Liver (tissue), 9 donors: ENCODE measurements around the gene PBX4. TPM values are rescaled to one million over a fixed set of nuclear protein-coding genes. Genes with fewer than 3 reads are reported as not detected.
A peak's percentile ranks its signal among the peaks of the same experiment; 100 is the strongest.

Experiments
- DNase-seq: peaks from one replicate; pipeline ENCODE4 v3.0.0-alpha.2; 2017; ENCODE audit warnings: low spot score
- H3K27ac ChIP-seq, 2 donors: one replicate each; pipeline ENCODE4 v1.7.0; 2013; ENCODE audit warnings: inconsistent platforms in 2 of 2, low read length in 2 of 2, control low read depth in 1 of 2, low read depth in 1 of 2, mild to moderate bottlenecking in 1 of 2
- H3K27me3 ChIP-seq, 4 donors: one replicate each; pipeline versions ENCODE4 v1.6.1 to v1.7.0; 2013; ENCODE audit warnings: low read length in 3 of 4, inconsistent platforms in 1 of 4, mild to moderate bottlenecking in 1 of 4, moderate library complexity in 1 of 4; ENCODE audit not compliant: control insufficient read depth in 4 of 4, insufficient read depth in 4 of 4
- H3K36me3 ChIP-seq, 4 donors: one replicate each; pipeline versions ENCODE4 v1.6.1 to v1.7.0; 2013; ENCODE audit warnings: low read length in 3 of 4, mild to moderate bottlenecking in 3 of 4, low read depth in 1 of 4, moderate library complexity in 1 of 4; ENCODE audit not compliant: control insufficient read depth in 4 of 4, insufficient read depth in 3 of 4
- H3K4me1 ChIP-seq, 4 donors: one replicate each; pipeline versions ENCODE4 v1.6.1 to v1.7.0; 2013; ENCODE audit warnings: low read length in 3 of 4, mild to moderate bottlenecking in 3 of 4, moderate library complexity in 1 of 4; ENCODE audit not compliant: control insufficient read depth in 4 of 4, insufficient read depth in 4 of 4
- H3K4me3 ChIP-seq, 3 donors: one replicate each; pipeline versions ENCODE4 v1.6.1 to v1.7.0; 2013; ENCODE audit warnings: low read length in 3 of 3, control low read depth in 1 of 3, low read depth in 1 of 3, mild to moderate bottlenecking in 1 of 3
- H3K9ac ChIP-seq, 2 donors: one replicate each; pipeline ENCODE4 v1.7.0; 2013; ENCODE audit warnings: low read length in 2 of 2, mild to moderate bottlenecking in 2 of 2, moderate library complexity in 2 of 2, control low read depth in 1 of 2, low read depth in 1 of 2
- H3K9me3 ChIP-seq, 4 donors: one replicate each; pipeline versions ENCODE4 v1.6.1 to v1.7.0; 2013; ENCODE audit warnings: low read length in 3 of 4; ENCODE audit not compliant: control insufficient read depth in 4 of 4
- ATF3 ChIP-seq: IDR thresholded peaks from 2 replicates; pipeline ENCODE4 v1.6.1; 2016; ENCODE audit warnings: antibody characterized with exemption
- CTCF ChIP-seq: fragments of 150-350 bp; IDR thresholded peaks from 2 replicates; pipeline ENCODE4 v1.5.1; 2017; ENCODE audit warnings: improper control_type of control experiment, low read depth, low read length; ENCODE audit not compliant: missing input control
- EGR1 ChIP-seq, 2 donors: IDR thresholded peaks; 2 replicates each; pipeline ENCODE4 v1.6.1; 2016 to 2018; ENCODE audit warnings: antibody characterized with exemption in 2 of 2, low read depth in 2 of 2
- FOXA1 ChIP-seq: IDR thresholded peaks from 2 replicates; pipeline ENCODE4 v1.6.1; 2016; ENCODE audit warnings: antibody characterized with exemption
- FOXA2 ChIP-seq: IDR thresholded peaks from 2 replicates; pipeline ENCODE4 v1.6.1; 2016; ENCODE audit warnings: antibody characterized with exemption
- GABPA ChIP-seq, 2 donors: IDR thresholded peaks in 1 of 2; conservative IDR thresholded peaks in 1 of 2; 2 replicates each; pipeline ENCODE4 v1.6.1; 2016; ENCODE audit warnings: antibody characterized with exemption in 2 of 2, mild to moderate bottlenecking in 1 of 2, moderate library complexity in 1 of 2
- HNF4A ChIP-seq, 2 donors: conservative IDR thresholded peaks; 2 replicates each; pipeline ENCODE4 v1.6.1; 2016; ENCODE audit warnings: antibody characterized with exemption in 2 of 2, mild to moderate bottlenecking in 2 of 2
- HNF4G ChIP-seq: IDR thresholded peaks from 2 replicates; pipeline ENCODE4 v1.6.1; 2016; ENCODE audit warnings: antibody characterized with exemption
- JUND ChIP-seq, 2 donors: IDR thresholded peaks; 2 replicates each; pipeline ENCODE4 v1.6.1; 2016; ENCODE audit warnings: antibody characterized with exemption in 2 of 2
- MAX ChIP-seq: IDR thresholded peaks from 2 replicates; pipeline ENCODE4 v1.6.1; 2016; ENCODE audit warnings: antibody characterized with exemption
- NR2F2 ChIP-seq: IDR thresholded peaks from 2 replicates; pipeline ENCODE4 v1.6.1; 2016; ENCODE audit warnings: antibody characterized with exemption
- RAD21 ChIP-seq, 2 donors: IDR thresholded peaks; 2 replicates each; pipeline ENCODE4 v1.6.1; 2016; ENCODE audit warnings: antibody characterized with exemption in 2 of 2, mild to moderate bottlenecking in 2 of 2
- REST ChIP-seq: IDR thresholded peaks from 2 replicates; pipeline ENCODE4 v1.6.1; 2016; ENCODE audit warnings: antibody characterized with exemption, mild to moderate bottlenecking
- RXRA ChIP-seq, 2 donors: IDR thresholded peaks; 2 replicates each; pipeline ENCODE4 v1.6.1; 2017 to 2018; ENCODE audit warnings: antibody characterized with exemption in 2 of 2, mild to moderate bottlenecking in 1 of 2
- SP1 ChIP-seq: IDR thresholded peaks from 2 replicates; pipeline ENCODE4 v1.6.1; 2018; ENCODE audit warnings: antibody characterized with exemption, mild to moderate bottlenecking
- TAF1 ChIP-seq: conservative IDR thresholded peaks from 2 replicates; pipeline ENCODE4 v1.6.1; 2016; ENCODE audit warnings: antibody characterized with exemption, mild to moderate bottlenecking
- YY1 ChIP-seq: IDR thresholded peaks from 2 replicates; pipeline ENCODE4 v1.6.1; 2016; ENCODE audit warnings: antibody characterized with exemption, mild to moderate bottlenecking
- ZBTB33 ChIP-seq: IDR thresholded peaks from 2 replicates; pipeline ENCODE4 v1.6.1; 2016; ENCODE audit warnings: antibody characterized with exemption
- WGBS: extraction: QIAGEN DNeasy Blood & Tissue Kit; methylation state at CpG from one replicate; pipeline ENCODE4 v1.1.7; 2013; 5-methylcytosine and 5-hydroxymethylcytosine counted together
- polyA plus RNA-seq, 2 donors: library from polyadenylated mRNA; stranded (reverse) in 1 of 2; unstranded in 1 of 2; fragments of 200-250 nt in 1 of 2; fragments of >200 nt in 1 of 2; fragmentation: Nextera tagmentation in 1 of 2; extraction: Ambion mirVana in 1 of 2; gene quantifications; one replicate each; pipeline versions ENCODE4 v1.2.1 to v1.2.3, GENCODE V29; 2013 to 2015
- total RNA-seq, 2 donors: library from RNA; depleted of rRNA; stranded (reverse); fragments of >200 nt; gene quantifications; one replicate each; pipeline ENCODE4 v1.2.3, GENCODE V29; 2014
- donor health status: healthy.
- donor health status: healthy.
- donor health status: healthy.
- donor health status: healthy.
- donor health status: healthy.

The PBX4 gene
- total and polyA plus RNA-seq, 4 donors, result 0.19 to 0.59 (median 0.21) TPM; not detected in 1

GRCh38 chr19:19633711-19634515 is 15.4 kb upstream of the PBX4 start:
- DNase-seq, result no peak
- H3K4me1 ChIP-seq, result no peaks in the 10 kb centered on the region
- no peak for TF ChIP-seq HNF4A (conservative IDR thresholded peaks at IDR 0.05)
- peak; percentile 86 for TF ChIP-seq NR2F2
- WGBS, result 97% methylated on average over 22 of the region's 22 CpGs
- no peaks in the 10 kb centered on the region for H3K9me3 ChIP-seq
- no peaks in the 10 kb centered on the region for H3K27me3 ChIP-seq
- no peak overlapping the region for H3K4me3 ChIP-seq
- no peak overlapping the region for H3K27ac ChIP-seq
- no peak overlapping the region for H3K9ac ChIP-seq
- H3K36me3 ChIP-seq, result peaks cover 0 to 12% (median 5%) of the 10 kb centered on the region in 4 donors

- Histone ChIP-seq H3K9me3 (no peaks in the 10 kb centered on the region), H3K36me3 (peaks cover 0 to 12% (median 5%) of the 10 kb centered on the region in 4 donors), H3K4me1 (peaks cover 0 to 8% (median 2%) of the 10 kb centered on the region in 4 donors), H3K4me3 (no peak overlapping the region), H3K27ac (no peak overlapping the region), H3K27me3 (peaks cover 0 to 2% (median 0%) of the 10 kb centered on the region in 4 donors), H3K9ac (no peak overlapping the region)
- no peak for TF ChIP-seq ATF3
- TF ChIP-seq EGR1 (IDR thresholded peaks at IDR 0.05; ENCODE audit: low read depth in 2 of 2), result no peak
- no peak for TF ChIP-seq ZBTB33
- TF ChIP-seq MAX, result no peak
- TF ChIP-seq HNF4A (conservative IDR thresholded peaks at IDR 0.05), result no peak
- no peak for TF ChIP-seq FOXA1
- no peak for TF ChIP-seq JUND (IDR thresholded peaks at IDR 0.05)
- TF ChIP-seq CTCF, result no peak
- no peak for TF ChIP-seq REST
- no peak for TF ChIP-seq GABPA (IDR thresholded peaks at IDR 0.05 in 1 of 2, conservative IDR thresholded peaks at IDR 0.05 in 1 of 2)
- no peak for TF ChIP-seq SP1
- TF ChIP-seq YY1, result no peak
- no peak for TF ChIP-seq FOXA2
- TF ChIP-seq TAF1, result no peak
- no peak for TF ChIP-seq RXRA (IDR thresholded peaks at IDR 0.05)
- no peak for TF ChIP-seq HNF4G
- TF ChIP-seq NR2F2, result no peak
- no peak for TF ChIP-seq RAD21 (IDR thresholded peaks at IDR 0.05)
- 89% methylated on average over 5 of the region's 5 CpGs for WGBS
- no peak for DNase-seq
Observed at GRCh38 chr19:19632661-19633060, 14.2 kb upstream of the PBX4 start.
